MG63 (cell line): ENCODE data around the gene CCDC106. TPM values are rescaled to one million over a fixed set of nuclear protein-coding genes. Genes with fewer than 3 reads are reported as not detected.

Experiments
- DNase-seq: peaks from one replicate; pipeline ENCODE4 v3.0.0-alpha.2; 2020
- H3K27me3 ChIP-seq: fragments of 250-450 bp; sonication (Bioruptor Pico); 2 replicates; pipeline ENCODE4 v1.5.1; 2020; ENCODE audit warnings: mild to moderate bottlenecking, moderate library complexity
- H3K36me3 ChIP-seq: fragments of 250-450 bp; sonication (Bioruptor Pico); 2 replicates; pipeline ENCODE4 v1.5.1; 2020; ENCODE audit warnings: mild to moderate bottlenecking, moderate library complexity
- H3K4me3 ChIP-seq: fragments of 250-450 bp; sonication (Bioruptor Pico); 2 replicates; pipeline ENCODE4 v1.5.1; 2020; ENCODE audit warnings: mild to moderate bottlenecking, moderate library complexity
- H3K9me3 ChIP-seq: fragments of 250-450 bp; sonication (Bioruptor Pico); 2 replicates; pipeline ENCODE4 v1.5.1; 2020; ENCODE audit warnings: mild to moderate bottlenecking, moderate library complexity
- total RNA-seq: library from RNA; depleted of rRNA; stranded (reverse); fragments of >200 nt; shearing (Covaris generic); gene quantifications from 2 replicates; pipeline ENCODE4 v1.2.3, GENCODE V29; 2014; ENCODE audit warnings: low replicate concordance

CCDC106 gene
- total RNA-seq, 1 experiment from 2014 or later = 4.8 TPM

- H3K27me3 ChIP-seq = no peaks in the 10 kb centered on the region
- no peaks in the 10 kb centered on the region for H3K9me3 ChIP-seq
- no peak overlapping the region for H3K4me3 ChIP-seq
- peaks cover 7% of the 10 kb centered on the region for H3K36me3 ChIP-seq
- DNase-seq = no peak
These were observed 24.9 kb upstream of the CCDC106 start for GRCh38 chr19:55623130-55623529.

GRCh38 chr19:55623561-55623960, 24.5 kb upstream of the CCDC106 start:
- DNase-seq = no peak
- peaks cover 6% of the 10 kb centered on the region for H3K36me3 ChIP-seq
- no peaks in the 10 kb centered on the region for H3K27me3 ChIP-seq
- peak overlapping the region; percentile 58 for H3K4me3 ChIP-seq
- H3K9me3 ChIP-seq = no peaks in the 10 kb centered on the region

- DNase-seq = peak; percentile 86
- H3K36me3 ChIP-seq = peaks cover 6% of the 10 kb centered on the region
- peak within 1 kb of the TSS; percentile 58 for H3K4me3 ChIP-seq
- no peaks in the 10 kb centered on the region for H3K9me3 ChIP-seq
- H3K27me3 ChIP-seq = no peaks in the 10 kb centered on the region
These were observed 23.7 kb upstream of the CCDC106 start, which contains the start of gene ZNF784 for GRCh38 chr19:55624109-55625003. TSS of gene ZNF784 (minus strand) at chr19:55624566. CDS start at chr19:55624561, 5 bp downstream.

GRCh38 chr19:55625004-55625326, 23.0 kb upstream of the CCDC106 start:
- no peaks in the 10 kb centered on the region for H3K9me3 ChIP-seq
- no peak for DNase-seq
- H3K36me3 ChIP-seq = peaks cover 6% of the 10 kb centered on the region
- H3K4me3 ChIP-seq = peak overlapping the region; percentile 58
- no peaks in the 10 kb centered on the region for H3K27me3 ChIP-seq

DNA sequence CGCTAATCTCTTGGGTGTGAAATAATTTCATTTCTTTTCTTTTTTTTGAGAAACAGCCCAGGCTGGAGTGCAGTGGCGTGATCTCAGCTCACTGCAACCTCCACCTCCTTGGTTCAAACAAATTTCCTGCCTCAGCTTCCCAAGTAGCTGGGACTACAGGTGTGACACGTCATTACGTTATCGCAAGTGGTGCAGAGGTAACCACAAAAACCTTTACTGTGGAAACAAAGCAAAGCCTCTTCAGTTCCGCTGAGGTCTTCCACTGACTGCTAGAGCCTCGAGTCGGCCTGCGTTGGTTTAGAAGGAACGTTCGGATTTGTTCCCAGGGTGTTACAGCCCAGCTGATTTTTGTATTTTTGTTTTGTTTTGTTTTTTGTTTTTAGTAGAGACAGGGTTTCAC, 21.7 kb upstream of the CCDC106 start:
- no peak overlapping the region for H3K4me3 ChIP-seq
- H3K36me3 ChIP-seq = 0 out of 2 replicates have a peak, but pooled peaks cover 2% of the 10 kb centered on the region
- no peaks in the 10 kb centered on the region for H3K27me3 ChIP-seq
- DNase-seq = no peak
- no peaks in the 10 kb centered on the region for H3K9me3 ChIP-seq

DNA sequence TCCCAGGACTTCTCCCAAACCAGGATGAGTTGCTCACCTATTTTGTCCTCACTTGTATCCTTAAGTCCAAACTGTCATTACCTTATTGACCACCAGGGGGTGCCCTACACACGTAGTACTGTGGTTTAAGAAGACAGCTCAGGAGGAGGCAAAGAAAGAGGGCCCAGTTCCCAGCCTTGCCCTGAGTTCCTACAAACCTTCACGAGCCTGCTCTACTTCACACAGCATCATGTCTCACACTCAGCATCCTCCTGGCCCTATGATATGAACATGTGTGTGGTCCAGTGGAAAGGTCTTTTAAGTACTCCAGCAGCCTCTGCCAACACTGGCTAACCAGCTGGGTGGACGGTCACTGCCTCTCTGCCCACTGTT, 15.6 kb upstream of the CCDC106 start:
- Histone ChIP-seq H3K36me3 (peaks cover 18% of the 10 kb centered on the region), H3K27me3 (no peaks in the 10 kb centered on the region), H3K9me3 (no peaks in the 10 kb centered on the region), H3K4me3 (no peak overlapping the region)
- DNase-seq = peak; percentile 79

GRCh38 chr19:55633861-55634260, 14.2 kb upstream of the CCDC106 start:
- peaks cover 30% of the 10 kb centered on the region for H3K36me3 ChIP-seq
- DNase-seq = no peak
- H3K27me3 ChIP-seq = no peaks in the 10 kb centered on the region
- H3K4me3 ChIP-seq = peak overlapping the region; percentile 100
- no peaks in the 10 kb centered on the region for H3K9me3 ChIP-seq

DNA sequence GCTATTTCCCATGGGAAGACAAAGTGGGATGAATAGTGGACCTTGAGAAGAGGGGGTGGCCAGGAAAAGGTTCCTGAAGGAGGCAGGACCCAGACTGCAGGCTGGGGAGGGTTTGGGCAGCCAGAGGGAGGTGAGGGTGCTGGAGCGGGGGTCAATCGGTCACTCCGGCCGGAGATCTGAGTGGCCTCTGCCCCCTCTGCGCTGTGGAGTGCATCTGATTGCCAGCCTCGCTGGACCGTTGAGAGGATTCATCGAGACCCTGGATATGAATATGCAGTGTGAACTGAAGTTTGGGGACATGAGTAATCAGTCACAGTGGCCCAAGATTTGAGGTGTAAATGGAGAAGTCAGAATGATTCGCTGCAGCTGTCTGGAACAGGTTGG, 12.7 kb upstream of the CCDC106 start:
- no peaks in the 10 kb centered on the region for H3K27me3 ChIP-seq
- H3K36me3 ChIP-seq = peaks cover 35% of the 10 kb centered on the region
- no peak for DNase-seq
- H3K4me3 ChIP-seq = peak overlapping the region; percentile 100
- no peaks in the 10 kb centered on the region for H3K9me3 ChIP-seq

DNA sequence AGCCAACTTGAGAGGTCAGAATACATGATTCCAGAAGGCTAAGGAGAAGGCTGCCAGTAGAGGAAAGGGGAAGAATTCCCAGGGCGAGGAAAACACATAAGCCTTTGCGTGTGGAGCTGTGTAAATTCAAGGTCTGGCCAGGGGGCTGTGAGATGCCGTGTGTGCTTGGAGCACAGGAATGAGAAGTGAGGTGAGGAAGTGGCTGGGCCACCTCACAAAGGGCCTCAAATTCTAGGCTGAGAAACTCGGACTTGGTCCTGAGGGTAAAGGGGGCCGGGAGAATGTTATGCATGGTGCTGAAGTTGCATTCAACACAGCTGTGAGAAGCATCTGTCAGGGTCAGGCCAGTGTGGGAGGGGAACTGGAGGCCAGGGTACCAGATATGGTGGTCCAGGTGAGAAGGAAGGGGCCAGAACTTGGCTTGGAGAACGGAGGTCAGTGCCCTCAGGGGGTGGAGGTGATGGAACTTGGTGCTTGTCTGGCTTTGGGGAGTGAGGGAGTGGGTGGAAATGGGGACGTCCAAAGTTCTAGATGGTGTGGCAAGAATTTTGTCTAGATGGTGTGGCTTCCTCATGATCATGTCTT, 12.1 kb upstream of the CCDC106 start:
- Histone ChIP-seq H3K4me3 (peak overlapping the region; percentile 100), H3K27me3 (no peaks in the 10 kb centered on the region), H3K9me3 (no peaks in the 10 kb centered on the region), H3K36me3 (peaks cover 35% of the 10 kb centered on the region)
- DNase-seq = no peak

DNA sequence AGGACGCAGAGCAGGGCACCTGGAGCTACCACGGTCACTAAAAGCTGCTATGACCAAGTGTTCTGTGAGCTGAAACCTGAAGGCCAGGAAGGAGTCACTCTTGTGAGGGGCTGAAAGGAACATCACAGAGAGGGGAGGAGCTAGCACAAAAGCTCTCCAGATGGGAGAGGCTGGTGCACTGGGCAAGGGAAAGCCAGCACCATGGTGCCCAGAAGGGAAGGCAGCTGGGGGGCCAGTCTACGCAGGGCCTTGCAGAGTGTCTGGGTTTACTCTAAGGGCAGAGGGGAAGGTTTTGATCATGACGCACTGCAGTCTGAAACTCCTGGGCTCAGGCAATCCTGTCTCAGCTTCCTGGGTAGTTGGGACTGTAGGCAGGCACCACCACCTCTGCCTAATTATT, 11.3 kb upstream of the CCDC106 start:
- DNase-seq = no peak
- peak overlapping the region; percentile 100; the same call in 1 of the 2 replicates for H3K4me3 ChIP-seq

GRCh38 chr19:55637534-55637933, 10.5 kb upstream of the CCDC106 start:
- Histone ChIP-seq H3K36me3 (peaks cover 35% of the 10 kb centered on the region), H3K4me3 (no peak overlapping the region), H3K27me3 (no peaks in the 10 kb centered on the region), H3K9me3 (no peaks in the 10 kb centered on the region)
- DNase-seq = no peak

More for the DNA sequence above, 11.3 kb upstream of the CCDC106 start:
- H3K9me3 ChIP-seq = no peaks in the 10 kb centered on the region
- H3K36me3 ChIP-seq = peaks cover 35% of the 10 kb centered on the region
- no peaks in the 10 kb centered on the region for H3K27me3 ChIP-seq

DNA sequence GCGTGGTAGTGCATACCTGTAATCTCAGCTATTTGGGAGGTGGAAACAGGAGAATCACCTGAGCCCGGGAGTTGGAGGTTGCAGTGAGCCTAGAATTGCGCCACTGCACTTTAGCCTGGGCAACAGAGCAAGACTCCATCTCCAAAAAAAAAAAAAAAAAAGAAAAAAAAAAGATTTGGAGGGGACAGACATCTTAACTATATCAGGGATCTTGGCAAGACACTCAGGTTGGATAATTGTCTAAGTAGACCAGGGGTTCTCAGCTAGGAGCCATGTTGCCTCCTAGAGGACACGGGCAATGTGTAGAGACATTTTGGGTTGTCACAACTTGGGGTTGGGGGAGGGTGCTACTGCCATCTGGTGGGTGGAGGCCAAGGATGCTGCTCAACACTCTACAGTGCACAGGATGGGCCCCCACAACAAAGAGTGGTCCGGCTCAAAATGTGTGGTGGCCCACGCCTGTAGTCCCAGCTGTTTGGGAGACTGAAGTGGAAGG, 9.1 kb upstream of the CCDC106 start:
- peaks cover 36% of the 10 kb centered on the region for H3K36me3 ChIP-seq
- peak; percentile 66 for DNase-seq
- H3K27me3 ChIP-seq = no peaks in the 10 kb centered on the region
- H3K4me3 ChIP-seq = no peak overlapping the region; the same call in 1 of the 2 replicates
- no peaks in the 10 kb centered on the region for H3K9me3 ChIP-seq

DNA sequence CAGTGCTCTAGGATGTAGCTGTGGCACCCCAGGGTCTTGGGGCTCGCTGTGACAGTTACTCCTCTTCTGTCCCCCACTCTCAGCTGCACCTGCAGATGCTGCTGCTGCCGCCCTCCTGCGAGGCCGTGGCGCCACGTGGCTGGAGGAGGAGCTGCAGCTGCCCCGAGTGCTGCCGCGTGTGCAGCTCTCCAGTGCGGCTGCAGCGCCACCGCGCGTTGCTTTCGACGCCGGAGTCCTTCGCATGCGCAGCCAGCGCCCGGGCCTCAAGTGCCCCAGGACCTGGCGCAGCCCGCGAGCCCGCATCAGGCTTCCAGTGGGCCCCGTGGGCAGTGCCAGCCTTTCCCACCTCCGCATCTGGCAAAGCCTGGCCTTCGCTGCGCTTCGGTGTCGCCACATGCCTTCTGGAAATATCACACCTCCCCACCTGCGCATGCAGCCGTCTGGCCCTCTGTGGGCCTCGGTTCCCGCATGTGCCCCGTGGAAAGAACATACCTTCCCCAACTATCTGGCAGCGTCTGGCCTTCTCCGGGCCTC, 7.9 kb upstream of the CCDC106 start:
- peak; percentile 70 for DNase-seq
- Histone ChIP-seq H3K36me3 (peaks cover 46% of the 10 kb centered on the region), H3K9me3 (no peaks in the 10 kb centered on the region), H3K4me3 (peak overlapping the region; percentile 75), H3K27me3 (no peaks in the 10 kb centered on the region)

DNA sequence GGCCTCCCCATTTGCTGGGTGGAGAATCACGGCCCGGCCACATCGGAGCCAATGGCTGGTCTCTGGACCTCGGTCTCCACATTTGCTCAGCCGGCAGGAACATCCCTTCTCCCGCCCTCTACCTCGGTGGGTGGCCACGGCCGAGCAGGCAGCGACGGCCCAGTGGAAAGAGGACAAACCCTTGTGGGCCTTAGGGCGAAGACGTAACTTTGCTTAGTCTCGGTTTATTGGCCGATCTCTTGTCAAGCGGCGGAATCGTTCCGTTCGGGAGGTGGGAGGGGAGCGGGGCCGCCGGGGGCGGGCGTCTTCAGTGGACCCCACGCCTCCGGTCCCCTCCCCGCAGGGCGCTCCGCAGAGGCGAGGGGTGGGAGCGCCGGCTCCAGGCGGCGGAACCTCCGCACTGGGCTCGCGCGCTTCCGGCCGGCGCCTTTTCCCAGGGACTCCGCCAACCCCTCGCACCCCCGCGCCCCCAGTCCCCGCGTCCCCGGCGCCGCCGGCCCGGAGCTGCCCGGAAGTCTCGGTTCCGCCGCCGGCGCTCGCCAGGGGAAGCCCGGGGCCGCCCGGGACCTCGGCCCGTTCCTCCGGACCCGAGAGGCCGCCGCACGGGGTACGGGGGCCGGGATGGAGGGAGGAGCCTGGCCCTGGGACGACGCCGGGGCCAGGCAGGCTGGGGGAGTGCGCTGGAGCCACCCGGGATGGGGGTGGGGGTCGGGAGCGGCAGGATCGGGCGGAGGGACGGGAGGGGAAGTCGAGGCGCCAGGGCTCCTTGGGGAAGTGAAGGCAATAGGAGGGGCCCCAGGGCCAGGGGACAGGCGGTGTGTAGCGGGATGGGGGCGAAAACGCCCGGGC, 7.2 kb upstream of the CCDC106 start, which contains the start of gene ZNF580:
TSS of gene ZNF580 (plus strand) at position 426 of the 849 bp plus-strand sequence. CDS start 1,507 bp downstream, outside the sequence.
- H3K27me3 ChIP-seq = no peaks in the 10 kb centered on the region
- DNase-seq = peak; percentile 88
- peak within 1 kb of the TSS; percentile 75 for H3K4me3 ChIP-seq
- H3K9me3 ChIP-seq = no peaks in the 10 kb centered on the region
- H3K36me3 ChIP-seq = peaks cover 50% of the 10 kb centered on the region

DNA sequence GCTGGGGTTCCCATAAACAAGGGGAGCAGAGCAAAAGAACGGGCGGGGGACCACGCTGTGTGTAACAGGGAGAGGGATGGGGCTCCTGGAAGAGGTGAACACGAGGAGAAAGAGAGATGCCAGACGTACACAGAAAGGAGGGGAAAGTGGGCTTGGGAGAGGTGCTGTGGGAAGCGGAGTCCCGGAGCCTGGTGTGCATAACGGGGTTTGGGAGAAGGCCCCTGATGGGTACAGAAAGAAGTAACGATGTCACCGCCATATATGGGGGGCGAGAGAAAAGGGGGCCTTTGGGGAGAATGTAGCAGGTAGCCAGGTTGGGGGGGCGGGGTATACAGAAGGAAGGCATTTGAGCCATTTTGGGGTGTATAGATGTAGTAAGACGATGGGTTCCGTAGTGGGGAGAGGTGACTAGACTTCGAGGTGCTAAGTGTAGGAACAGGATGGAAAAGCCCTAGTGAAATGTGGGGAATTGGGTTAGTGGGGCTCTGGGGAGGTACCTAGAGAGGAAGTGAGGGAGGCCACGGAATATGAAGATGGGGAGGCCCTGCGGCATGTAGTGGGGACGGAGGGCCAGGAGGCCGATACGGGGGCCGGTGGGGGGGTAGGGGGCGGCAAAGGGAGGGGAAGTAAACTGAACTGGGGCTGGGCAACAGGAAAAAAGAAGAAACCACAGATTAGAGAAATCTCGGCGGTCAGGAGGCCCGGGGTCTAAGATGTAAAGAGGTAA, 6.4 kb upstream of the CCDC106 start:
- H3K36me3 ChIP-seq = peaks cover 50% of the 10 kb centered on the region
- H3K9me3 ChIP-seq = no peaks in the 10 kb centered on the region
- peak overlapping the region; percentile 75 for H3K4me3 ChIP-seq
- DNase-seq = no peak
- H3K27me3 ChIP-seq = no peaks in the 10 kb centered on the region
